H9 (cell line): ENCODE data around the gene GDPD4. TPM values are rescaled to one million over a fixed set of nuclear protein-coding genes. Genes with fewer than 3 reads are reported as not detected.

Experiments
- DNase-seq: peaks from one replicate; pipeline ENCODE4 v3.0.0-alpha.2; 2017
- H2AFZ ChIP-seq: one replicate; pipeline ENCODE4 v1.6.1; 2013; ENCODE audit warnings: mild to moderate bottlenecking, low read length, control low read depth, moderate library complexity
- H2AK5ac ChIP-seq: 2 replicates; pipeline ENCODE4 v1.6.1; 2013; ENCODE audit warnings: low read length, control low read depth, mixed read lengths; ENCODE audit not compliant: insufficient read length
- H2BK120ac ChIP-seq: one replicate; pipeline ENCODE4 v1.6.1; 2013; ENCODE audit warnings: low read depth, mild to moderate bottlenecking, low read length, control low read depth, inconsistent platforms; ENCODE audit not compliant: poor library complexity, severe bottlenecking
- H2BK12ac ChIP-seq: 2 replicates; pipeline ENCODE4 v1.6.1; 2013; ENCODE audit warnings: low read length, control low read depth, mixed read lengths, low read depth; ENCODE audit not compliant: insufficient read length
- H2BK15ac ChIP-seq: 2 replicates; pipeline ENCODE4 v1.6.1; 2013; ENCODE audit warnings: low read depth, low read length, control low read depth
- H2BK20ac ChIP-seq: one replicate; pipeline ENCODE4 v1.6.1; 2013; ENCODE audit warnings: low read depth, mild to moderate bottlenecking, low read length, control low read depth, inconsistent platforms; ENCODE audit not compliant: poor library complexity, severe bottlenecking
- H2BK5ac ChIP-seq: 2 replicates; pipeline ENCODE4 v1.6.1; 2013; ENCODE audit warnings: low read length, control low read depth, mixed read lengths; ENCODE audit not compliant: insufficient read length
- H3K14ac ChIP-seq: 2 replicates; pipeline ENCODE4 v1.6.1; 2013; ENCODE audit warnings: low read length, control low read depth; ENCODE audit not compliant: insufficient read depth
- H3K18ac ChIP-seq: 2 replicates; pipeline ENCODE4 v1.6.1; 2013; ENCODE audit warnings: low read depth, mild to moderate bottlenecking, mixed read lengths, low read length, control low read depth; ENCODE audit not compliant: insufficient read length
- H3K23ac ChIP-seq: 2 replicates; pipeline ENCODE4 v1.6.1; 2013; ENCODE audit warnings: low read length, control low read depth, mixed read lengths, low read depth; ENCODE audit not compliant: insufficient read length
- H3K23me2 ChIP-seq: 2 replicates; pipeline ENCODE4 v1.6.1; 2013; ENCODE audit warnings: low read depth, mild to moderate bottlenecking, mixed read lengths, low read length, control low read depth; ENCODE audit not compliant: insufficient read length, poor library complexity, severe bottlenecking
- H3K27ac ChIP-seq: 2 replicates; pipeline ENCODE4 v1.5.1; 2013; ENCODE audit warnings: low read length, control low read depth, mixed read lengths, low read depth; ENCODE audit not compliant: insufficient read length
- H3K27me3 ChIP-seq: 2 replicates; pipeline ENCODE4 v1.6.1; 2013; ENCODE audit warnings: low read length, control low read depth, inconsistent platforms; ENCODE audit not compliant: insufficient read depth
- H3K4ac ChIP-seq: 2 replicates; pipeline ENCODE4 v1.6.1; 2013; ENCODE audit warnings: low read depth, mild to moderate bottlenecking, control low read depth, inconsistent platforms, low read length, moderate library complexity
- H3K4me1 ChIP-seq: 2 replicates; pipeline ENCODE4 v1.6.1; 2013; ENCODE audit warnings: low read length, control low read depth, inconsistent platforms; ENCODE audit not compliant: insufficient read depth
- H3K4me2 ChIP-seq: 2 replicates; pipeline ENCODE4 v1.6.1; 2013; ENCODE audit warnings: low read length, control low read depth, mixed read lengths; ENCODE audit not compliant: insufficient read length, insufficient read depth
- H3K56ac ChIP-seq: 2 replicates; pipeline ENCODE4 v1.6.1; 2013; ENCODE audit warnings: low read depth, mild to moderate bottlenecking, mixed read lengths, low read length, control low read depth; ENCODE audit not compliant: insufficient read length
- H3K79me1 ChIP-seq: 2 replicates; pipeline ENCODE4 v1.6.1; 2013; ENCODE audit warnings: low read depth, mild to moderate bottlenecking, moderate library complexity, low read length, control low read depth, inconsistent platforms; ENCODE audit not compliant: insufficient read depth, poor library complexity, severe bottlenecking
- H3K79me2 ChIP-seq: 2 replicates; pipeline ENCODE4 v1.6.1; 2013; ENCODE audit warnings: low read length, control low read depth, inconsistent platforms; ENCODE audit not compliant: insufficient read depth
- H3K9ac ChIP-seq: 2 replicates; pipeline ENCODE4 v1.6.1; 2013; ENCODE audit warnings: low read length, control low read depth, mixed read lengths; ENCODE audit not compliant: insufficient read length; ENCODE audit errors: extremely low read depth
- H3K9me3 ChIP-seq: one replicate; pipeline ENCODE4 v1.6.1; 2013; ENCODE audit warnings: low read depth, low read length, inconsistent platforms; ENCODE audit not compliant: control insufficient read depth
- H3T11ph ChIP-seq: one replicate; pipeline ENCODE4 v1.6.1; 2013; ENCODE audit warnings: mild to moderate bottlenecking, low read length, control low read depth, inconsistent platforms
- H4K20me1 ChIP-seq: one replicate; pipeline ENCODE4 v1.6.1; 2013; ENCODE audit not compliant: control insufficient read depth, insufficient read length, insufficient read depth
- H4K5ac ChIP-seq: 2 replicates; pipeline ENCODE4 v1.6.1; 2013; ENCODE audit warnings: low read depth, mild to moderate bottlenecking, mixed read lengths, low read length, control low read depth; ENCODE audit not compliant: insufficient read length
- H4K8ac ChIP-seq: replicated peaks from 2 replicates; pipeline ENCODE4 v1.6.1; 2013; ENCODE audit warnings: low read length, control low read depth, mixed read lengths, low read depth; ENCODE audit not compliant: insufficient read length
- H4K91ac ChIP-seq: 2 replicates; pipeline ENCODE4 v1.6.1; 2013; ENCODE audit warnings: low read depth, mild to moderate bottlenecking, moderate library complexity, mixed read lengths, low read length, control low read depth; ENCODE audit not compliant: insufficient read length
- H3K27ac Mint-ChIP-seq, 3 experiments: 2 replicates in 2 of 3; 3 replicates in 1 of 3; pipeline ENCODE4 v1.8.0; 2020 to 2021; ENCODE audit warnings: mixed read lengths in 3 of 3, mild to moderate bottlenecking in 1 of 3, moderate library complexity in 1 of 3
- H3K27me3 Mint-ChIP-seq: 2 replicates; pipeline ENCODE4 v1.8.0; 2021; ENCODE audit warnings: low read depth, mild to moderate bottlenecking, moderate library complexity, mixed read lengths
- H3K36me3 Mint-ChIP-seq, 3 experiments: 2 replicates in 2 of 3; 3 replicates in 1 of 3; pipeline ENCODE4 v1.8.0; 2020 to 2021; ENCODE audit warnings: low read depth in 3 of 3, mixed read lengths in 3 of 3; ENCODE audit not compliant: insufficient read depth in 1 of 3
- H3K4me1 Mint-ChIP-seq, 2 experiments: 2 replicates each; pipeline ENCODE4 v1.8.0; 2020; ENCODE audit warnings: mixed read lengths in 2 of 2
- H3K4me3 Mint-ChIP-seq, 2 experiments: 2 replicates in 1 of 2; 3 replicates in 1 of 2; pipeline ENCODE4 v1.8.0; 2020 to 2021; ENCODE audit warnings: mild to moderate bottlenecking in 2 of 2, mixed read lengths in 2 of 2, moderate library complexity in 1 of 2
- H3K9me3 Mint-ChIP-seq, 2 experiments: 2 replicates in 1 of 2; 3 replicates in 1 of 2; pipeline ENCODE4 v1.8.0; 2020; ENCODE audit warnings: mild to moderate bottlenecking in 2 of 2, mixed read lengths in 2 of 2, moderate library complexity in 1 of 2
- WGBS: extraction: QIAGEN DNeasy Blood & Tissue Kit; methylation state at CpG from one replicate; pipeline ENCODE4 v1.1.7; 2013; ENCODE audit warnings: missing lambda C conversion rate, low lambda C conversion rate, mixed read lengths; ENCODE audit not compliant: insufficient read length; ENCODE audit errors: extremely low coverage; 5-methylcytosine and 5-hydroxymethylcytosine counted together
- total RNA-seq: library from RNA; stranded (reverse); gene quantifications from 2 replicates; pipeline ENCODE4 v1.2.1, GENCODE V29; 2021
- TF ChIP-seq, protein P1 (sequence below): fragments of 200-600 bp; sonication (generic); conservative IDR thresholded peaks from 3 replicates; pipeline ENCODE4 v1.8.0; 2021; ENCODE audit warnings: antibody characterized with exemption, mild to moderate bottlenecking

GDPD4 gene
- total RNA-seq, 1 experiment from 2014 or later, result not detected

GRCh38 chr11:77201991-77202841 is 99.3 kb downstream of the GDPD4 start:
- H2AFZ ChIP-seq, result no peak overlapping the region
- no peak overlapping the region for H2BK5ac ChIP-seq
- H3T11ph ChIP-seq, result no peak overlapping the region
- H3K18ac ChIP-seq, result no peak overlapping the region
- H2AK5ac ChIP-seq, result no peak overlapping the region
- WGBS, result no CpG with 5 or more reads among the region's 23 CpGs
- H3K14ac ChIP-seq, result no peak overlapping the region; the same call in 1 of the 2 replicates
- H2BK120ac ChIP-seq, result no peak overlapping the region
- no peak overlapping the region for H2BK12ac ChIP-seq
- no peaks in the 10 kb centered on the region for H3K36me3 Mint-ChIP-seq
- DNase-seq, result no peak
- no peak overlapping the region for H2BK20ac ChIP-seq
- no peaks in the 10 kb centered on the region for H3K9me3 Mint-ChIP-seq
- H3K56ac ChIP-seq, result no peak overlapping the region
- no peaks in the 10 kb centered on the region for H3K4me1 ChIP-seq
- H3K79me2 ChIP-seq, result no peaks in the 10 kb centered on the region
- no peak overlapping the region for H4K8ac ChIP-seq
- no peak overlapping the region for H3K27ac ChIP-seq
- H3K23me2 ChIP-seq, result no peaks in the 10 kb centered on the region
- no peak overlapping the region for H4K91ac ChIP-seq
- no peak overlapping the region for H3K4me3 Mint-ChIP-seq
- no peaks in the 10 kb centered on the region; the same call in 1 of the 2 replicates for H3K27me3 Mint-ChIP-seq
- TF ChIP-seq, protein P1, sequence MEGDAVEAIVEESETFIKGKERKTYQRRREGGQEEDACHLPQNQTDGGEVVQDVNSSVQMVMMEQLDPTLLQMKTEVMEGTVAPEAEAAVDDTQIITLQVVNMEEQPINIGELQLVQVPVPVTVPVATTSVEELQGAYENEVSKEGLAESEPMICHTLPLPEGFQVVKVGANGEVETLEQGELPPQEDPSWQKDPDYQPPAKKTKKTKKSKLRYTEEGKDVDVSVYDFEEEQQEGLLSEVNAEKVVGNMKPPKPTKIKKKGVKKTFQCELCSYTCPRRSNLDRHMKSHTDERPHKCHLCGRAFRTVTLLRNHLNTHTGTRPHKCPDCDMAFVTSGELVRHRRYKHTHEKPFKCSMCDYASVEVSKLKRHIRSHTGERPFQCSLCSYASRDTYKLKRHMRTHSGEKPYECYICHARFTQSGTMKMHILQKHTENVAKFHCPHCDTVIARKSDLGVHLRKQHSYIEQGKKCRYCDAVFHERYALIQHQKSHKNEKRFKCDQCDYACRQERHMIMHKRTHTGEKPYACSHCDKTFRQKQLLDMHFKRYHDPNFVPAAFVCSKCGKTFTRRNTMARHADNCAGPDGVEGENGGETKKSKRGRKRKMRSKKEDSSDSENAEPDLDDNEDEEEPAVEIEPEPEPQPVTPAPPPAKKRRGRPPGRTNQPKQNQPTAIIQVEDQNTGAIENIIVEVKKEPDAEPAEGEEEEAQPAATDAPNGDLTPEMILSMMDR, result no peak
- H3K27me3 ChIP-seq, result no peaks in the 10 kb centered on the region
- no peaks in the 10 kb centered on the region for H3K79me1 ChIP-seq
- H3K4ac ChIP-seq, result no peak overlapping the region
- no peaks in the 10 kb centered on the region for H4K20me1 ChIP-seq
- H2BK15ac ChIP-seq, result no peak overlapping the region
- H3K9me3 ChIP-seq, result no peaks in the 10 kb centered on the region
- H3K23ac ChIP-seq, result no peak overlapping the region
- no peak overlapping the region for H3K9ac ChIP-seq
- H4K5ac ChIP-seq, result no peak overlapping the region
- H3K4me2 ChIP-seq, result no peak overlapping the region
- H3K27ac Mint-ChIP-seq, result no peak overlapping the region
- peaks cover 0 to 5% of the 10 kb centered on the region in 2 experiments; a peak in 2 of 4 replicates for H3K4me1 Mint-ChIP-seq
